ENCODE measurements around the gene SSBP3.

GRCh38 chr1:54225986-54226559, 180.1 kb downstream of the SSBP3 start:
- TF ChIP-seq ZNF274 (IDR thresholded peaks at IDR 0.05; ENCODE audit: low read depth, low read length) (no peak), YY1 (IDR thresholded peaks at IDR 0.05; ENCODE audit: insufficient read depth, insufficient read length) (no peak)
